NCI-H748 (cell line): ENCODE data around the gene THAP7.

Experiments used
- DNase-seq: peaks from one replicate; lab custom pipeline; 2025; ENCODE audit not compliant: unreplicated experiment; lab: John Stamatoyannopoulos, UW

Gene THAP7

GRCh38 chr22:21031545-21032036, 29.7 kb upstream of the THAP7 start:
- no peak for DNase-seq

- DNase-seq, result no peak
Observed at GRCh38 chr22:21030621-21031544, 29.0 kb upstream of the THAP7 start.

- DNase-seq, result no peak
Observed at GRCh38 chr22:21030032-21030431, 28.1 kb upstream of the THAP7 start.

- no peak for DNase-seq
Observed at GRCh38 chr22:21029486-21030025, 27.6 kb upstream of the THAP7 start.

- no peak for DNase-seq
Observed at GRCh38 chr22:21028277-21029251, 26.6 kb upstream of the THAP7 start.

- DNase-seq, result no peak
Observed at GRCh38 chr22:21026783-21027692, 25.1 kb upstream of the THAP7 start.

GRCh38 chr22:21025763-21026755, 24.1 kb upstream of the THAP7 start:
- DNase-seq, result no peak

- no peak for DNase-seq
Observed at GRCh38 chr22:21025266-21025665, 23.3 kb upstream of the THAP7 start.

GRCh38 chr22:21022955-21023614, 21.2 kb upstream of the THAP7 start:
- no peak for DNase-seq

- DNase-seq, result no peak
Observed at GRCh38 chr22:21022507-21022906, 20.6 kb upstream of the THAP7 start.

GRCh38 chr22:21020802-21021429, 19.0 kb upstream of the THAP7 start:
- peak; percentile 32 for DNase-seq

GRCh38 chr22:21018314-21018713, 16.4 kb upstream of the THAP7 start:
- no peak for DNase-seq

- no peak for DNase-seq
Observed at GRCh38 chr22:21016644-21017420, 14.9 kb upstream of the THAP7 start.

GRCh38 chr22:21015466-21016006, 13.6 kb upstream of the THAP7 start:
- DNase-seq, result no peak

- DNase-seq, result peak; percentile 79
Observed at GRCh38 chr22:21014726-21015465, 13.0 kb upstream of the THAP7 start, which contains the start of gene P2RX6. TSS of gene P2RX6 (plus strand) at chr22:21015165. CDS start at chr22:21015175, 10 bp downstream.

- DNase-seq, result peak; percentile 97
Observed at GRCh38 chr22:21014202-21014725, 12.3 kb upstream of the THAP7 start.
